ENCODE results near the gene CEP350.
"Not testable (repeated sequence)": the region's sequence is repeated elsewhere in the genome, so short reads cannot be mapped to it uniquely, and the experiment has no call there.

The CEP350 gene

GRCh38 chr1:179939941-179940340 is 14.7 kb upstream of the CEP350 start:
- DNase-seq (ENCODE audit: low read depth in 2 of 2): no peak

GRCh38 chr1:179941454-179941853 is 13.2 kb upstream of the CEP350 start:
- DNase-seq (ENCODE audit: low read depth in 2 of 2): no peak

GRCh38 chr1:179950651-179951050 is 4.0 kb upstream of the CEP350 start:
- DNase-seq (ENCODE audit: low read depth in 2 of 2): no peak

GRCh38 chr1:179951383-179952144 is 3.0 kb upstream of the CEP350 start:
- DNase-seq (ENCODE audit: low read depth in 2 of 2): no peak

GRCh38 chr1:179952186-179952585 is 2.4 kb upstream of the CEP350 start:
- no peak for DNase-seq (ENCODE audit: low read depth in 2 of 2)

GRCh38 chr1:179953974-179954492 is 577 bp upstream of the CEP350 start:
- DNase-seq (ENCODE audit: low read depth in 2 of 2): peak in 1 of 2 experiments; percentile 25

GRCh38 chr1:179955287-179955680 is 674 bp downstream of the CEP350 start:
- no peak for DNase-seq (ENCODE audit: low read depth in 2 of 2)

GRCh38 chr1:179955731-179956130 is 1.1 kb downstream of the CEP350 start:
- no peak for DNase-seq (ENCODE audit: low read depth in 2 of 2)

- DNase-seq (ENCODE audit: low read depth in 2 of 2): no peak
Measured at GRCh38 chr1:179958359-179958758, 3.7 kb downstream of the CEP350 start.

GRCh38 chr1:179962168-179962567 is 7.6 kb downstream of the CEP350 start:
- DNase-seq (ENCODE audit: low read depth in 2 of 2): not testable (repeated sequence)

- no peak for DNase-seq (ENCODE audit: low read depth in 2 of 2)
Measured at GRCh38 chr1:179966551-179966950, 11.9 kb downstream of the CEP350 start.

GRCh38 chr1:179968284-179968993 is 13.8 kb downstream of the CEP350 start:
- no peak for DNase-seq (ENCODE audit: low read depth in 2 of 2)

GRCh38 chr1:179968994-179969919 is 14.6 kb downstream of the CEP350 start:
- no peak for DNase-seq (ENCODE audit: low read depth in 2 of 2)

- no peak for DNase-seq (ENCODE audit: low read depth in 2 of 2)
Measured at GRCh38 chr1:179969962-179970361, 15.4 kb downstream of the CEP350 start.

GRCh38 chr1:179971563-179972496 is 17.2 kb downstream of the CEP350 start:
- no peak for DNase-seq (ENCODE audit: low read depth in 2 of 2)

GRCh38 chr1:179973198-179974110 is 18.8 kb downstream of the CEP350 start:
- DNase-seq (ENCODE audit: low read depth in 2 of 2): no peak

GRCh38 chr1:179976970-179977651 is 22.5 kb downstream of the CEP350 start:
- DNase-seq (ENCODE audit: low read depth in 2 of 2): no peak

- no peak for DNase-seq (ENCODE audit: low read depth in 2 of 2)
Measured at GRCh38 chr1:179978199-179979079, 23.8 kb downstream of the CEP350 start.
